Fibroblast of lung (primary cell): ENCODE measurements around the gene CLCF1.

Experiments
- EZH2 ChIP-seq: IDR thresholded peaks from 2 replicates; pipeline ENCODE4 v1.5.1; 2012; ENCODE audit warnings: low read length, control low read depth, mild to moderate bottlenecking; ENCODE audit errors: missing control alignments
- TF ChIP-seq, protein P1 (sequence below), 2 donors: IDR thresholded peaks in 1 of 2; conservative IDR thresholded peaks in 1 of 2; 1 replicate in 1 of 2; 2 replicates in 1 of 2; pipeline ENCODE4 v1.5.1; 2011 to 2012; ENCODE audit warnings: low read length in 2 of 2, control low read depth in 1 of 2, inconsistent platforms in 1 of 2, low read depth in 1 of 2, mild to moderate bottlenecking in 1 of 2

DNA sequence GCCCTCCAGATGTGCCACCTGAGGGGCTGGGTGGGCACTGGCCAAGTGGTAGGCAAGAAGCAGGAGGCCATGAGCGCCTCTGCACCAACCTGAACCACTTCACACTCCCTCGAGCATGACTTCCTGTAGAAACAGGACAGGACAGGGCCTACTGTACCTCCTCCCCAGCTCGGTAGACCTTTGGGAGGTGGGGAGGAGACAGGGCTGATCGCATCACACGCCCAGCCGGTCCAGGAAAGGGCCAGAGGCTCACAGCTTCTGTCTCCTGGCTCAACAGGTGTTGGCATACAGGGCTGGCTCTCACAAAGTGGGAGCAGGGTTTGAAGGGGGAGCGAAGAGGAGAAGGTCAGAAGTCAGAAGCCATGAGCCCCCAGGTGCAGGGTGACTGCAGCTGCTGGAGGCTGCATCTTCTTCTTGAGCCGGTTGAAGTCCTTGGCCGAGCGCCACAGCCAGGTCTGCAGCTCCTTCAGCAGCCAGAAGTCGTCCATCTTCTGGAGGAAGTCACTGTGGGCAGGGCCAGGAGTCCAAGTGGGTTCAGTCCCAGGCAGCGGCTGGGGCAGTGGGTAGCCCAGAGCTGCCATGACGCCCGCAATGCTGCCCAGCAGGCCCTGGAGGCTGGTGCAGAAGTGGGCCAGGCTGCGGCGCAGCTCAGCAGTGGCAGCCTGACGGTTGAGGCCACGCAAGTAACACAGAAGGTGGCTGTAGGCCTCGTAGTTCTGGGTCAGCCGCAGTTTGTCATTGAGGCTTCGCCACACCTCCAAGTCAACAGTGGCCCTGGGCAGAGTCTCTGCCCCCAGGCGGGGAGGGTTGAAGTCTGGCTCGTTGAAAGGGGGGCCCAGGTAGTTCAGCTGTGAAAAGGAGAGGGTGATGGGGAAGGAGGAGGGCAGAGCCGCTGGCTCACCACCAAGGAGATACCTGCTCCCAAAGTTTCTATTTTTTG is 8.3 kb downstream of the CLCF1 start:
- TF ChIP-seq, protein P1, sequence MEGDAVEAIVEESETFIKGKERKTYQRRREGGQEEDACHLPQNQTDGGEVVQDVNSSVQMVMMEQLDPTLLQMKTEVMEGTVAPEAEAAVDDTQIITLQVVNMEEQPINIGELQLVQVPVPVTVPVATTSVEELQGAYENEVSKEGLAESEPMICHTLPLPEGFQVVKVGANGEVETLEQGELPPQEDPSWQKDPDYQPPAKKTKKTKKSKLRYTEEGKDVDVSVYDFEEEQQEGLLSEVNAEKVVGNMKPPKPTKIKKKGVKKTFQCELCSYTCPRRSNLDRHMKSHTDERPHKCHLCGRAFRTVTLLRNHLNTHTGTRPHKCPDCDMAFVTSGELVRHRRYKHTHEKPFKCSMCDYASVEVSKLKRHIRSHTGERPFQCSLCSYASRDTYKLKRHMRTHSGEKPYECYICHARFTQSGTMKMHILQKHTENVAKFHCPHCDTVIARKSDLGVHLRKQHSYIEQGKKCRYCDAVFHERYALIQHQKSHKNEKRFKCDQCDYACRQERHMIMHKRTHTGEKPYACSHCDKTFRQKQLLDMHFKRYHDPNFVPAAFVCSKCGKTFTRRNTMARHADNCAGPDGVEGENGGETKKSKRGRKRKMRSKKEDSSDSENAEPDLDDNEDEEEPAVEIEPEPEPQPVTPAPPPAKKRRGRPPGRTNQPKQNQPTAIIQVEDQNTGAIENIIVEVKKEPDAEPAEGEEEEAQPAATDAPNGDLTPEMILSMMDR (conservative IDR thresholded peaks at IDR 0.05 in 1 of 2, IDR thresholded peaks at IDR 0.05 in 1 of 2; ENCODE audit: low read depth in 1 of 2, low read length in 2 of 2): no peak
- TF ChIP-seq EZH2: no peak
